Choroid plexus epithelial cell (primary cell): Measurements from ENCODE around the gene SYTL3.

Experiments
- DNase-seq: peaks from one replicate; pipeline ENCODE4 v3.0.0-alpha.2; 2010; ENCODE audit warnings: low read depth
- H3K4me3 ChIP-seq: 2 replicates; pipeline ENCODE4 v1.5.1; 2011; ENCODE audit warnings: low read depth, mild to moderate bottlenecking, control low read depth, low read length, moderate library complexity
- CTCF ChIP-seq: conservative IDR thresholded peaks from 2 replicates; pipeline ENCODE4 v1.5.1; 2011; ENCODE audit warnings: low read depth, mild to moderate bottlenecking, control low read depth, inconsistent platforms, low read length, moderate library complexity

Gene SYTL3

GRCh38 chr6:158805698-158806377 is 156.0 kb downstream of the SYTL3 start:
- no peak overlapping the region for H3K4me3 ChIP-seq
- no peak for TF ChIP-seq CTCF
- DNase-seq = no peak

- H3K4me3 ChIP-seq = no peak overlapping the region
- no peak for DNase-seq
- no peak for TF ChIP-seq CTCF
Observed at GRCh38 chr6:158807515-158808441, 157.9 kb downstream of the SYTL3 start.

- TF ChIP-seq CTCF = no peak
- H3K4me3 ChIP-seq = no peak overlapping the region
- DNase-seq = no peak
Observed at GRCh38 chr6:158808442-158808833, 158.6 kb downstream of the SYTL3 start.

- no peak for TF ChIP-seq CTCF
- H3K4me3 ChIP-seq = no peak overlapping the region
- DNase-seq = no peak
Observed at GRCh38 chr6:158808941-158809678, 159.3 kb downstream of the SYTL3 start.

GRCh38 chr6:158810155-158811095 is 160.6 kb downstream of the SYTL3 start:
- no peak for TF ChIP-seq CTCF
- DNase-seq = no peak

GRCh38 chr6:158812611-158813010 is 162.8 kb downstream of the SYTL3 start:
- H3K4me3 ChIP-seq = no peak overlapping the region
- no peak for DNase-seq

More at GRCh38 chr6:158810155-158811095, 160.6 kb downstream of the SYTL3 start:
- no peak overlapping the region for H3K4me3 ChIP-seq

More at GRCh38 chr6:158812611-158813010, 162.8 kb downstream of the SYTL3 start:
- TF ChIP-seq CTCF = no peak
